ENCODE results near the gene TRMU.

DNA sequence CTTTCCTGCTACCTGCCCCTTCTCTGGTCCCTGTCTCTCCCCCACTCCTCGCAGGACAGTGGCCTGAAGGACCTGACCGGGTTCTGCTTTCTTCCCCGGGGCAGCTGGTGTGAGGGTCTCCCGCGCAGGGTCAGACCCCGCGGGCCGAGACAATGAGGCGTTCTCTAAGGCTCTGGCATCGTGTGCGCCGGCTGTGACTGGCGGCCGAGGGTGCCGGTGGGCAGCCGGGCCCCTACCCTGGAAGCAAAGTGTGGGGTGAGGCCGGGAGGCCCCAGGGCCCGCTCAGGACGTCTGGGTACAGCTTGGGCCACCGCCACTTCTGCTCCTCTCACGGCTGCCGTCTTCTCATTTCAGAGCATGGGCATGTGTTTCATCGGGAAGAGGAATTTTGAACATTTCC lies 16.3 kb downstream of the TRMU start:
- TF ChIP-seq, protein P1, sequence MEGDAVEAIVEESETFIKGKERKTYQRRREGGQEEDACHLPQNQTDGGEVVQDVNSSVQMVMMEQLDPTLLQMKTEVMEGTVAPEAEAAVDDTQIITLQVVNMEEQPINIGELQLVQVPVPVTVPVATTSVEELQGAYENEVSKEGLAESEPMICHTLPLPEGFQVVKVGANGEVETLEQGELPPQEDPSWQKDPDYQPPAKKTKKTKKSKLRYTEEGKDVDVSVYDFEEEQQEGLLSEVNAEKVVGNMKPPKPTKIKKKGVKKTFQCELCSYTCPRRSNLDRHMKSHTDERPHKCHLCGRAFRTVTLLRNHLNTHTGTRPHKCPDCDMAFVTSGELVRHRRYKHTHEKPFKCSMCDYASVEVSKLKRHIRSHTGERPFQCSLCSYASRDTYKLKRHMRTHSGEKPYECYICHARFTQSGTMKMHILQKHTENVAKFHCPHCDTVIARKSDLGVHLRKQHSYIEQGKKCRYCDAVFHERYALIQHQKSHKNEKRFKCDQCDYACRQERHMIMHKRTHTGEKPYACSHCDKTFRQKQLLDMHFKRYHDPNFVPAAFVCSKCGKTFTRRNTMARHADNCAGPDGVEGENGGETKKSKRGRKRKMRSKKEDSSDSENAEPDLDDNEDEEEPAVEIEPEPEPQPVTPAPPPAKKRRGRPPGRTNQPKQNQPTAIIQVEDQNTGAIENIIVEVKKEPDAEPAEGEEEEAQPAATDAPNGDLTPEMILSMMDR (IDR thresholded peaks at IDR 0.05 in 8 of 11, conservative IDR thresholded peaks at IDR 0.05 in 3 of 11) = no peak
- no peak for TF ChIP-seq POLR2A (IDR thresholded peaks at IDR 0.05)
- peak in 1 of 3 donors; percentile 11 for TF ChIP-seq POLR2AphosphoS5 (IDR thresholded peaks at IDR 0.05)
